Astrocyte of the spinal cord (primary cell): ENCODE data around the gene TACC3.

ENCODE experiments used
- DNase-seq: peaks from one replicate; pipeline ENCODE4 v3.0.0; 2011; ENCODE audit warnings: low read depth, low spot score
- H3K4me3 ChIP-seq: 2 replicates; pipeline ENCODE4 v1.5.1; 2011; ENCODE audit warnings: low read depth, mild to moderate bottlenecking, low read length, moderate library complexity
- CTCF ChIP-seq: IDR thresholded peaks from 2 replicates; pipeline ENCODE4 v1.5.1; 2012; ENCODE audit warnings: low read depth, mild to moderate bottlenecking, low read length, inconsistent platforms
- in situ Hi-C: cut with HindIII; loops from 2 replicates; pipeline ENCODE4 v1.10.0; 2017; ENCODE audit warnings: low sequenced_read_pairs

The TACC3 gene

GRCh38 chr4:1772853-1773538 is 51.7 kb downstream of the TACC3 start:
- H3K4me3 ChIP-seq = no peak overlapping the region
- in situ Hi-C loops = no loop called here
- no peak for TF ChIP-seq CTCF
- DNase-seq = no peak

- no peak overlapping the region for H3K4me3 ChIP-seq
- no peak for DNase-seq
- in situ Hi-C loops = no loop called here
- no peak for TF ChIP-seq CTCF
Measured at GRCh38 chr4:1773754-1774153, 52.4 kb downstream of the TACC3 start.

- in situ Hi-C loops = no loop called here
- no peak for TF ChIP-seq CTCF
- no peak for DNase-seq
- no peak overlapping the region for H3K4me3 ChIP-seq
Measured at GRCh38 chr4:1775731-1776500, 54.6 kb downstream of the TACC3 start.

- TF ChIP-seq CTCF = no peak
- in situ Hi-C loops = no loop called here
- DNase-seq = no peak
- H3K4me3 ChIP-seq = no peak overlapping the region
Measured at GRCh38 chr4:1776521-1777161, 55.3 kb downstream of the TACC3 start.

- no peak for TF ChIP-seq CTCF
- in situ Hi-C loops = no loop called here
- no peak overlapping the region for H3K4me3 ChIP-seq
- peak; percentile 5 for DNase-seq
Measured at GRCh38 chr4:1777822-1778641, 56.7 kb downstream of the TACC3 start.
